WTC11 (cell line): ENCODE results near the gene PRMT9. TPM values are rescaled to one million over a fixed set of nuclear protein-coding genes. Genes with fewer than 3 reads are reported as not detected.
A peak's percentile ranks its signal among the peaks of the same experiment; 100 is the strongest.

Experiments used
- ATAC-seq: fragments of 200-7000 bp; cut with Tn5 transposase; 2 replicates; pipeline ENCODE4 v1.10.0; 2021; ENCODE audit warnings: mild to moderate bottlenecking, moderate library complexity
- CTCF ChIA-PET: fragments of 300-600 bp; sonication (Branson Sonifier 250); formaldehyde crosslinking; loops from one replicate; lab custom pipeline; 2021; ENCODE audit warnings: antibody characterized with exemption; lab: Charles Lee
- POLR2A ChIA-PET: fragments of 350-600 bp; sonication (Branson Sonifier 250); formaldehyde crosslinking; loops from one replicate; lab custom pipeline; 2021; ENCODE audit warnings: antibody characterized with exemption; lab: Charles Lee
- DNase-seq: peaks from one replicate; pipeline ENCODE4 v3.0.0; 2021; ENCODE audit warnings: low spot score
- H3K27ac Mint-ChIP-seq: 2 replicates; pipeline ENCODE4 v1.8.0; 2021; ENCODE audit warnings: mixed read lengths
- H3K27me3 Mint-ChIP-seq: 2 replicates; pipeline ENCODE4 v1.8.0; 2021; ENCODE audit warnings: low read depth, mild to moderate bottlenecking, moderate library complexity, mixed read lengths
- H3K36me3 Mint-ChIP-seq: 2 replicates; pipeline ENCODE4 v1.8.0; 2021; ENCODE audit warnings: mixed read lengths
- H3K4me1 Mint-ChIP-seq: 2 replicates; pipeline ENCODE4 v1.8.0; 2022; ENCODE audit warnings: mixed read lengths
- H3K4me3 Mint-ChIP-seq: 2 replicates; pipeline ENCODE4 v1.8.0; 2021; ENCODE audit warnings: mild to moderate bottlenecking, moderate library complexity, mixed read lengths
- H3K9me3 Mint-ChIP-seq: 2 replicates; pipeline ENCODE4 v1.8.0; 2021; ENCODE audit warnings: mixed read lengths
- ATF6 ChIP-seq: sonication (generic); formaldehyde crosslinking; IDR thresholded peaks from 2 replicates; pipeline ENCODE4 v1.8.1; 2023; ENCODE audit warnings: mild to moderate bottlenecking, missing genetic modification reagents
- CDX4 ChIP-seq: fragments of 250-450 bp; sonication (Bioruptor Pico); IDR thresholded peaks from 2 replicates; pipeline ENCODE4 v1.9.0; 2021; ENCODE audit warnings: moderate library complexity, mild to moderate bottlenecking, inconsistent platforms, borderline replicate concordance
- CREM ChIP-seq: sonication (generic); formaldehyde crosslinking; IDR thresholded peaks from 2 replicates; pipeline ENCODE4 v1.8.1; 2022; ENCODE audit warnings: mild to moderate bottlenecking, missing genetic modification reagents, moderate library complexity
- E2F1 ChIP-seq: sonication (generic); formaldehyde crosslinking; IDR thresholded peaks from 2 replicates; pipeline ENCODE4 v1.8.0; 2022; ENCODE audit warnings: mild to moderate bottlenecking, missing genetic modification reagents
- ELF4 ChIP-seq: sonication (generic); formaldehyde crosslinking; IDR thresholded peaks from 2 replicates; pipeline ENCODE4 v1.8.1; 2022; ENCODE audit warnings: low read depth, mild to moderate bottlenecking, moderate library complexity, missing genetic modification reagents
- FOXJ3 ChIP-seq: sonication (generic); formaldehyde crosslinking; IDR thresholded peaks from 2 replicates; pipeline ENCODE4 v1.9.0; 2021; ENCODE audit warnings: missing genetic modification reagents, mild to moderate bottlenecking, borderline replicate concordance
- GRHL2 ChIP-seq: fragments of 250-450 bp; sonication (Bioruptor Pico); IDR thresholded peaks from 2 replicates; pipeline ENCODE4 v1.8.0; 2022; ENCODE audit warnings: mild to moderate bottlenecking, moderate library complexity; ENCODE audit not compliant: insufficient replicate concordance, severe bottlenecking
- GTF2I ChIP-seq: fragments of 250-450 bp; sonication (Bioruptor Pico); conservative IDR thresholded peaks from 2 replicates; pipeline ENCODE4 v1.4.0; 2021; ENCODE audit warnings: mild to moderate bottlenecking
- HMGXB4 ChIP-seq: sonication (generic); formaldehyde crosslinking; IDR thresholded peaks from 2 replicates; pipeline ENCODE4 v1.8.1; 2023; ENCODE audit warnings: mild to moderate bottlenecking, moderate library complexity, missing genetic modification reagents
- KAT7 ChIP-seq: sonication (generic); formaldehyde crosslinking; IDR thresholded peaks from 2 replicates; pipeline ENCODE4 v1.8.1; 2023; ENCODE audit warnings: missing genetic modification reagents, mild to moderate bottlenecking, borderline replicate concordance
- NFE2L1 ChIP-seq: sonication (generic); formaldehyde crosslinking; IDR thresholded peaks from 2 replicates; pipeline ENCODE4 v1.8.1; 2023; ENCODE audit warnings: missing genetic modification reagents
- TCF7 ChIP-seq: sonication (generic); formaldehyde crosslinking; IDR thresholded peaks from 2 replicates; pipeline ENCODE4 v1.8.0; 2022; ENCODE audit warnings: mild to moderate bottlenecking, low read depth, missing genetic modification reagents, moderate library complexity
- ZNF281 ChIP-seq: sonication (generic); formaldehyde crosslinking; IDR thresholded peaks from 2 replicates; pipeline ENCODE4 v1.8.0; 2023; ENCODE audit warnings: mild to moderate bottlenecking, missing genetic modification reagents
- ZNF425 ChIP-seq: fragments of 250-450 bp; sonication (Bioruptor Pico); conservative IDR thresholded peaks from 2 replicates; pipeline ENCODE4 v1.9.0; 2021; ENCODE audit warnings: mild to moderate bottlenecking
- ZNF532 ChIP-seq: fragments of 250-450 bp; sonication (Bioruptor Pico); IDR thresholded peaks from 2 replicates; pipeline ENCODE4 v1.9.0; 2021; ENCODE audit warnings: mild to moderate bottlenecking, borderline replicate concordance
- total RNA-seq: library from RNA; stranded (reverse); gene quantifications from 3 replicates; pipeline ENCODE4 v1.2.3, GENCODE V29; 2021

PRMT9 gene
- total RNA-seq, 1 experiment from 2014 or later, result 11.4 TPM

GRCh38 chr4:147678796-147679549, 5.0 kb downstream of the PRMT9 start:
- ATAC-seq, result peak; percentile 71

More at GRCh38 chr4:147678796-147679549, 5.0 kb downstream of the PRMT9 start:
- peaks cover 12% of the 10 kb centered on the region for H3K4me1 Mint-ChIP-seq
- CTCF ChIA-PET, result interaction anchor here (0.6 to 1.6 kb wide), 12 partner anchors 11 to 230 kb away, joined by 3 to 17 read pairs (median 3); partner anchors contain the start of gene TMEM184C
- no peak for TF ChIP-seq ELF4
- no peak for TF ChIP-seq ATF6 (CRISPR knock-in tag)
- no peak for TF ChIP-seq KAT7 (CRISPR knock-in tag)
- no peak for TF ChIP-seq GTF2I (CRISPR knock-in tag)
- TF ChIP-seq ZNF281, result no peak
- TF ChIP-seq FOXJ3, result no peak
- TF ChIP-seq CDX4 (CRISPR knock-in tag), result no peak
- TF ChIP-seq TCF7, result no peak
- TF ChIP-seq HMGXB4, result no peak
- TF ChIP-seq ZNF532 (CRISPR knock-in tag), result no peak
- no peak for TF ChIP-seq ZNF425 (CRISPR knock-in tag)
- no peak for TF ChIP-seq NFE2L1
- no peak for TF ChIP-seq GRHL2
- TF ChIP-seq CREM (CRISPR knock-in tag), result no peak
- no peak for TF ChIP-seq E2F1
- H3K9me3 Mint-ChIP-seq, result no peaks in the 10 kb centered on the region
- POLR2A ChIA-PET, result no interaction called here
- H3K4me3 Mint-ChIP-seq, result no peak overlapping the region
- peak; percentile 74 for DNase-seq
- H3K27me3 Mint-ChIP-seq, result no peaks in the 10 kb centered on the region
- H3K36me3 Mint-ChIP-seq, result peaks cover 9% of the 10 kb centered on the region
- peak overlapping the region; percentile 96 for H3K27ac Mint-ChIP-seq
